HG02981 (cell line): Measurements from ENCODE around the gene UBE2L5.
"Not testable (repeated sequence)": the region's sequence is repeated elsewhere in the genome, so short reads cannot be mapped to it uniquely, and the experiment has no call there.

Source experiments
- ATAC-seq: cut with Tn5 transposase; IDR thresholded peaks from one replicate; pipeline ENCODE4 v1.9.1; 2021; ENCODE audit warnings: mild to moderate bottlenecking, moderate library complexity; ENCODE audit not compliant: unreplicated experiment

Gene UBE2L5

GRCh38 chr13:30437177-30437576 is 14.9 kb downstream of the UBE2L5 start:
- ATAC-seq, result no peak

GRCh38 chr13:30438286-30438685 is 16.0 kb downstream of the UBE2L5 start:
- ATAC-seq, result no peak

- peak; percentile 38 for ATAC-seq
Observed at GRCh38 chr13:30440910-30441703, 18.8 kb downstream of the UBE2L5 start.

GRCh38 chr13:30442926-30443325 is 20.6 kb downstream of the UBE2L5 start:
- ATAC-seq, result no peak

- not testable (repeated sequence) for ATAC-seq
Observed at GRCh38 chr13:30443491-30443890, 21.2 kb downstream of the UBE2L5 start.

- ATAC-seq, result peak; percentile 39
Observed at GRCh38 chr13:30443957-30444404, 21.7 kb downstream of the UBE2L5 start.

- no peak for ATAC-seq
Observed at GRCh38 chr13:30446126-30446500, 23.8 kb downstream of the UBE2L5 start.

- ATAC-seq, result no peak
Observed at GRCh38 chr13:30448441-30448840, 26.1 kb downstream of the UBE2L5 start.

- no peak for ATAC-seq
Observed at GRCh38 chr13:30450066-30450465, 27.8 kb downstream of the UBE2L5 start.

- ATAC-seq, result not testable (repeated sequence)
Observed at GRCh38 chr13:30451476-30451875, 29.2 kb downstream of the UBE2L5 start.

- no peak for ATAC-seq
Observed at GRCh38 chr13:30453727-30454126, 31.4 kb downstream of the UBE2L5 start.

GRCh38 chr13:30454991-30455390 is 32.7 kb downstream of the UBE2L5 start:
- ATAC-seq, result no peak

- no peak for ATAC-seq
Observed at GRCh38 chr13:30456290-30456689, 34.0 kb downstream of the UBE2L5 start.

- ATAC-seq, result no peak
Observed at GRCh38 chr13:30457306-30457891, 35.1 kb downstream of the UBE2L5 start.

GRCh38 chr13:30461279-30462066 is 39.2 kb downstream of the UBE2L5 start:
- ATAC-seq, result not testable (repeated sequence)

GRCh38 chr13:30463787-30464495 is 41.6 kb downstream of the UBE2L5 start:
- ATAC-seq, result peak; percentile 34

GRCh38 chr13:30464496-30465342 is 42.4 kb downstream of the UBE2L5 start:
- ATAC-seq, result peak; percentile 27

- no peak for ATAC-seq
Observed at GRCh38 chr13:30465343-30465592, 43.0 kb downstream of the UBE2L5 start.

- peak; percentile 82 for ATAC-seq
Observed at GRCh38 chr13:30465593-30466357, 43.5 kb downstream of the UBE2L5 start, which contains the start of gene HMGB1. TSS of gene HMGB1 (minus strand) at chr13:30465936. CDS start at chr13:30463680, 2,256 bp downstream.

- ATAC-seq, result no peak
Observed at GRCh38 chr13:30466358-30466714, 44.0 kb downstream of the UBE2L5 start.
